Smooth muscle cell (in vitro differentiated cells): Measurements from ENCODE around the gene ASAP2. TPM values are rescaled to one million over a fixed set of nuclear protein-coding genes. Genes with fewer than 3 reads are reported as not detected.

Experiments used
- DNase-seq: peaks from one replicate; lab custom pipeline; 2025; ENCODE audit not compliant: unreplicated experiment; lab: John Stamatoyannopoulos, UW
- H2AFZ ChIP-seq: fragments of 200-600 bp; sonication (generic); 2 replicates; pipeline ENCODE4 v1.6.0; 2016; ENCODE audit warnings: antibody characterized with exemption, low read depth, mild to moderate bottlenecking
- H3F3A ChIP-seq: fragments of 200-600 bp; sonication (generic); 2 replicates; pipeline ENCODE4 v1.6.0; 2017; ENCODE audit warnings: antibody characterized with exemption, low read depth
- H3K27ac ChIP-seq: fragments of 200-600 bp; sonication (generic); 2 replicates; pipeline ENCODE4 v1.5.1; 2016; ENCODE audit warnings: low read depth, mild to moderate bottlenecking
- H3K27me3 ChIP-seq: fragments of 200-600 bp; sonication (generic); 2 replicates; pipeline ENCODE4 v1.6.1; 2016; ENCODE audit warnings: low read depth, mild to moderate bottlenecking
- H3K36me3 ChIP-seq: fragments of 200-600 bp; sonication (generic); 2 replicates; pipeline ENCODE4 v1.5.1; 2016; ENCODE audit warnings: low read depth
- H3K4me1 ChIP-seq: fragments of 200-600 bp; sonication (generic); 2 replicates; pipeline ENCODE4 v1.5.1; 2016; ENCODE audit warnings: low read depth
- H3K4me2 ChIP-seq: fragments of 200-600 bp; sonication (generic); 2 replicates; pipeline ENCODE4 v1.6.0; 2016; ENCODE audit warnings: mild to moderate bottlenecking
- H3K4me3 ChIP-seq: fragments of 200-600 bp; sonication (generic); 2 replicates; pipeline ENCODE4 v1.5.1; 2016; ENCODE audit warnings: mild to moderate bottlenecking
- H3K79me2 ChIP-seq: fragments of 200-600 bp; sonication (generic); 2 replicates; pipeline ENCODE4 v1.6.0; 2016; ENCODE audit warnings: low read depth, mild to moderate bottlenecking
- H3K9ac ChIP-seq: fragments of 200-600 bp; sonication (generic); 2 replicates; pipeline ENCODE4 v1.6.0; 2016; ENCODE audit warnings: low read depth
- H3K9me3 ChIP-seq: fragments of 200-600 bp; sonication (generic); replicated peaks from 2 replicates; pipeline ENCODE4 v1.5.1; 2016; ENCODE audit warnings: low read depth
- H4K20me1 ChIP-seq: fragments of 200-600 bp; sonication (generic); 2 replicates; pipeline ENCODE4 v1.6.0; 2016; ENCODE audit warnings: low read depth
- WGBS: methylation state at CpG from one replicate; pipeline ENCODE4 v1.1.7; 2016; ENCODE audit warnings: low lambda C conversion rate; 5-methylcytosine and 5-hydroxymethylcytosine counted together
- polyA plus RNA-seq: library from polyadenylated mRNA; unstranded; fragments of >200 nt; fragmentation: Nextera tagmentation; extraction: Ambion mirVana; gene quantifications from 2 replicates; pipeline ENCODE4 v1.2.1, GENCODE V29; 2016
- total RNA-seq: library from RNA; depleted of rRNA; stranded (reverse); fragments of >200 nt; gene quantifications from 2 replicates; pipeline ENCODE4 v1.2.3, GENCODE V29; 2014
- TF ChIP-seq, protein P1 (sequence below): fragments of 200-600 bp; sonication (generic); IDR thresholded peaks from 2 replicates; pipeline ENCODE4 v1.5.1; 2017; ENCODE audit warnings: borderline replicate concordance, mild to moderate bottlenecking, antibody characterized with exemption; ENCODE audit not compliant: insufficient read depth, poor library complexity, severe bottlenecking

The ASAP2 gene
- total and polyA plus RNA-seq, 2 experiments from 2014 or later: 8.8 to 23.1 TPM

DNA sequence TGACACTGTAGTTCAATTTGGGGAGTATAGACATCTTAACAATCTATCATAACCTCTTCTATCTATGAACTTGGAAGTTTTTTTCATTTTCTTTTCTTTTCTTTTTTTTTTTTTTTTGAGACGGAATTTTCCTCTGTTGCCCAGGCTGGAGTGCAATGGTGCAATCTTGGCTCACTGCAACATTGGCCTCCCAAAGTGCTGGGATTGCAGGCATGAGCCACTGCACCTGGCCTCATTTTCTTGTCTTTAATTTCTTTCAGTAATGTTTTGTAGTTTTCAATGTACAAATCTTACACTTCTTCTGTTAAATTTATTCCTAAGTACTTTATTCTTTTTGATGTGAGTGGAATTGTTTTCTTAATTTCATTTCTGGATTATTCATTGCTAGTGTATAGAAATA lies 14.6 kb downstream of the ASAP2 start:
- Histone ChIP-seq H3K4me3 (no peak overlapping the region), H3K36me3 (no peaks in the 10 kb centered on the region), H3K4me1 (no peaks in the 10 kb centered on the region), H3K27me3 (no peaks in the 10 kb centered on the region), H4K20me1 (peaks cover 20% of the 10 kb centered on the region), H3F3A (peaks cover 6% of the 10 kb centered on the region), H2AFZ (no peak overlapping the region), H3K9me3 (no peaks in the 10 kb centered on the region), H3K79me2 (peaks cover 98% of the 10 kb centered on the region), H3K4me2 (no peak overlapping the region), H3K9ac (no peak overlapping the region), H3K27ac (no peak overlapping the region)
- DNase-seq: no peak
- TF ChIP-seq, protein P1, sequence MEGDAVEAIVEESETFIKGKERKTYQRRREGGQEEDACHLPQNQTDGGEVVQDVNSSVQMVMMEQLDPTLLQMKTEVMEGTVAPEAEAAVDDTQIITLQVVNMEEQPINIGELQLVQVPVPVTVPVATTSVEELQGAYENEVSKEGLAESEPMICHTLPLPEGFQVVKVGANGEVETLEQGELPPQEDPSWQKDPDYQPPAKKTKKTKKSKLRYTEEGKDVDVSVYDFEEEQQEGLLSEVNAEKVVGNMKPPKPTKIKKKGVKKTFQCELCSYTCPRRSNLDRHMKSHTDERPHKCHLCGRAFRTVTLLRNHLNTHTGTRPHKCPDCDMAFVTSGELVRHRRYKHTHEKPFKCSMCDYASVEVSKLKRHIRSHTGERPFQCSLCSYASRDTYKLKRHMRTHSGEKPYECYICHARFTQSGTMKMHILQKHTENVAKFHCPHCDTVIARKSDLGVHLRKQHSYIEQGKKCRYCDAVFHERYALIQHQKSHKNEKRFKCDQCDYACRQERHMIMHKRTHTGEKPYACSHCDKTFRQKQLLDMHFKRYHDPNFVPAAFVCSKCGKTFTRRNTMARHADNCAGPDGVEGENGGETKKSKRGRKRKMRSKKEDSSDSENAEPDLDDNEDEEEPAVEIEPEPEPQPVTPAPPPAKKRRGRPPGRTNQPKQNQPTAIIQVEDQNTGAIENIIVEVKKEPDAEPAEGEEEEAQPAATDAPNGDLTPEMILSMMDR: no peak
- WGBS: 100% methylated on average over 1 of the region's 1 CpG

DNA sequence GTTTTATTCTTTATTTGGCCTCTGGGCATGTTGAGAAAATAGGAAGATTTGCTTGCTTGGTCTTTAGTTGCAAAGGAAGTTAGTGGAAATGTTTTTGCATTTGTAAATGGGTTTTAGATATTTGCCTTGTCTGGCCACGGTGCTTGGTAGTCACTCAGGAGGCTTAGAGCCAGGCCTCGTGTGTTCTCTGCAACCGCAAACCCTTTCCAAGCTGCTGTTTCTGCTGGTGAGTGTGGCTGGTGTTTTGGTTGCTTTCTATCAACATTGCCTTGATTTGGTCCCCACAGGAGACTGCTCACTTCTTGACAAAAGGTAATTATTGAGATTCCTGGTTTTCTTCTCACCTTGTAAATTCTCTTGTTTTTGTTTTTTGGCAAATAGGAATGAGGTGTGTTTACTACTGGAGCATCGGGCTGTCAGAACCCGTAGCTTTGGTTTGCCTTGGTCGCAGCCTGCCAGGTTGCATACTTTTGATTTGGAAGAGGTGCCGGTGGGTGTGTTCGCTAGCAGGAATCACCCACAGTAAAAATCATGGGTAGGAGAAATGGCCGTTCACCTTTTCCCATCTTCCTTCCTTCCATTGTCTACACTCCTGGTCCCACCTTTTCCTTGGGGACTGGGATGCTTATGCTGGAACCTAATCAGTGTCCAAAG lies 15.8 kb downstream of the ASAP2 start:
- TF ChIP-seq, protein P1: no peak
- Histone ChIP-seq H3F3A (peaks cover 6% of the 10 kb centered on the region), H3K4me1 (no peaks in the 10 kb centered on the region), H3K4me3 (no peak overlapping the region), H3K27ac (no peak overlapping the region), H3K27me3 (no peaks in the 10 kb centered on the region), H3K36me3 (no peaks in the 10 kb centered on the region), H3K4me2 (no peak overlapping the region), H4K20me1 (peaks cover 11% of the 10 kb centered on the region), H2AFZ (no peak overlapping the region), H3K79me2 (peaks cover 88% of the 10 kb centered on the region), H3K9me3 (no peaks in the 10 kb centered on the region), H3K9ac (no peak overlapping the region)
- DNase-seq: no peak
- WGBS: 66% methylated on average over 9 of the region's 9 CpGs

DNA sequence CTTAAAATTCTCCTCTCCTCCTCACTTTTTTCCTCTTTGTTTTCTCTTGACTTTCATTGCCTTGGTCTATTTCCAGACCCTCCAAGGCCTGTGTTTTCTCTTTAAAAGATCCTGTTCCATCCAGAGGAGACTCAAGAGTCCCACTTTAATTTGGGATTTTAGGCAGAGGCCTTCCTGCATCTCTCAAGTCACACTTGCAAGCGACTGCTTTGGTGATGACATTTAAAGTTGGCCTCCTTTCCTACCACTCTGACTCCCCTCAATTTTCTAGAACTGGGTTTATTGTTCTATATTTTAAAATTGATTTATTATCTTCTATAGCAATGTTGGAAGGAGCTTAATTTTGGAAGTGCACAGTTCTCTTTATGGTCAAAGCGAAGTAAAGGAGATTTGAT lies 16.3 kb downstream of the ASAP2 start:
- WGBS: 83% methylated on average over 2 of the region's 2 CpGs

More for the DNA sequence above, 16.3 kb downstream of the ASAP2 start:
- DNase-seq: no peak
- Histone ChIP-seq H3K27ac (no peak overlapping the region), H3K79me2 (peaks cover 83% of the 10 kb centered on the region), H3K9me3 (no peaks in the 10 kb centered on the region), H3K36me3 (no peaks in the 10 kb centered on the region), H2AFZ (no peak overlapping the region), H3F3A (peaks cover 6% of the 10 kb centered on the region), H3K4me3 (no peak overlapping the region), H3K4me2 (no peak overlapping the region), H4K20me1 (peaks cover 11% of the 10 kb centered on the region), H3K4me1 (no peaks in the 10 kb centered on the region), H3K27me3 (no peaks in the 10 kb centered on the region), H3K9ac (no peak overlapping the region)
- TF ChIP-seq, protein P1: no peak
